ENCODE results near the gene SYT9. TPM values are rescaled to one million over a fixed set of nuclear protein-coding genes. Genes with fewer than 3 reads are reported as not detected.

SYT9 gene
- total RNA-seq, 1 donor from 2014 or later, result 0.08 TPM

DNA sequence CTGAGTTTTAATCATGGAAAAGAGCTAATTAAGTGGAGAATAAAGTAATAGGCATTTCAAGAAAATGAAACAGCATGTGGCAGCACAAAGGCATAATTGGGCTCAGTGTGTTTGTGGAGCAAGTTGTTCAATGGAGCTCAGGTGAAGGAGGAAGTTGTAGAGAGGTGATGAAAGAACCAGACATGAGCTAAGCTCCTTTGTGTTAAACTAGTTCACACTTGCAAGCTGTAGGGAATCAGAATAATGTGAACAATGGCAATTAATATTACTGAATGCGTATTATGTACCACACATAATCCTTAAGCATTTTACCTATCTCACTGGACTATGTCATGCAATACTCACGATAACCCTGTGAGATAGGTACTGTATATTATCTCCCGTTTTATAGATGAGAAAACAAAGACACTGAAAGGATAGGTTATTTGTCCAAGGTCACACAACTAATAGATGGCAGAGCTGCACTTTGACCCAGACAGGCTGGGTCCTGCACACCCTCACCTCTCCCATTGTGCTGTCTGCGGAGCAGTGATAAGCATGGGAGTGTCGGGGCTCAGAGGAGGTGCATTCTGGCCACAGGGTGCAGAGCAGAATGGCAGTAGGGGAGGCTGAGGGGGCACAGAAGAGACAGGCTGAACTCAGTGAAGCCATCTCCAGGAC lies 242.5 kb downstream of the SYT9 start:
- Histone ChIP-seq H3K4me3 (no peak overlapping the region), H3K9me3 (replicated peaks) (no peaks in the 10 kb centered on the region), H3K27me3 (ENCODE audit: low read depth) (no peaks in the 10 kb centered on the region), H3K27ac (replicated peaks) (no peak overlapping the region), H3K4me1 (peaks cover 30% of the 10 kb centered on the region), H3K36me3 (no peaks in the 10 kb centered on the region)
- no peak for DNase-seq
- intact Hi-C loops (cut with micrococcal nuclease), result no loop called here
- TF ChIP-seq, protein P1, sequence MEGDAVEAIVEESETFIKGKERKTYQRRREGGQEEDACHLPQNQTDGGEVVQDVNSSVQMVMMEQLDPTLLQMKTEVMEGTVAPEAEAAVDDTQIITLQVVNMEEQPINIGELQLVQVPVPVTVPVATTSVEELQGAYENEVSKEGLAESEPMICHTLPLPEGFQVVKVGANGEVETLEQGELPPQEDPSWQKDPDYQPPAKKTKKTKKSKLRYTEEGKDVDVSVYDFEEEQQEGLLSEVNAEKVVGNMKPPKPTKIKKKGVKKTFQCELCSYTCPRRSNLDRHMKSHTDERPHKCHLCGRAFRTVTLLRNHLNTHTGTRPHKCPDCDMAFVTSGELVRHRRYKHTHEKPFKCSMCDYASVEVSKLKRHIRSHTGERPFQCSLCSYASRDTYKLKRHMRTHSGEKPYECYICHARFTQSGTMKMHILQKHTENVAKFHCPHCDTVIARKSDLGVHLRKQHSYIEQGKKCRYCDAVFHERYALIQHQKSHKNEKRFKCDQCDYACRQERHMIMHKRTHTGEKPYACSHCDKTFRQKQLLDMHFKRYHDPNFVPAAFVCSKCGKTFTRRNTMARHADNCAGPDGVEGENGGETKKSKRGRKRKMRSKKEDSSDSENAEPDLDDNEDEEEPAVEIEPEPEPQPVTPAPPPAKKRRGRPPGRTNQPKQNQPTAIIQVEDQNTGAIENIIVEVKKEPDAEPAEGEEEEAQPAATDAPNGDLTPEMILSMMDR (IDR thresholded peaks at IDR 0.05; ENCODE audit: borderline replicate concordance), result no peak

DNA sequence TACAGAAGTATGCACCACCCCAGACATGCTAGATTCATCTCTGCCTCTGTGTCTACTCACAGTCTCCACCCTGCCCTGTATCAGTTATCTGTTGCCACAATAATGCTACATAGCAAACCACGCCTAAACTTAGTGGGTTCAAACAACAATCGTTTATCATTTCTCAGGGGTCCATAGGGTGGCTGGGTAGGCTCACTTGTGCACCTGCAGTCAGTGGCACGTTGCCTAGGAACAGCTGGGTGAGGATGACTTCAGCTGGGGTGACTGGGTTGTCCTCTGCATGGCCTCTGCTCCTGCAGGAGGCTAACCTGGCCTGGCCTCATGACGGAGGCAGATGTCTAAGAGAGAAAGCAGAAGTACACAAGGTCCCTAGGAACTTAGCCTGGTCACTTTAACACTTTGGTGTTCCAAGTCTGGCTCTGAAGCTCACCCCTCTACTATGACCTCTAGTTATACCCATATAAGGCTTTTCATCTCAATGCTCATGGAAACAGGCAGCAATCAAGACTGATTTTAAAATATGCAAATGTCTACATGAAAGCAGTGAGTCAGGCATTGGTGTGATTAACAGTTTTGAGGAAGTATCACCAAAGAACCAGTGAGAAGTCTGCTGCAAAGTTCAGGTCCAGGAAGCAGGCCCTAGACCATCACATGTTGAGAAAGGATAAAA lies 244.3 kb downstream of the SYT9 start:
- Histone ChIP-seq H3K27ac (replicated peaks) (no peak overlapping the region), H3K36me3 (no peaks in the 10 kb centered on the region), H3K27me3 (ENCODE audit: low read depth) (no peaks in the 10 kb centered on the region), H3K4me1 (peaks cover 23% of the 10 kb centered on the region), H3K9me3 (replicated peaks) (no peaks in the 10 kb centered on the region), H3K4me3 (no peak overlapping the region)
- intact Hi-C loops (cut with micrococcal nuclease), result no loop called here
- TF ChIP-seq, protein P1 (IDR thresholded peaks at IDR 0.05; ENCODE audit: borderline replicate concordance), result no peak
- DNase-seq, result no peak

DNA sequence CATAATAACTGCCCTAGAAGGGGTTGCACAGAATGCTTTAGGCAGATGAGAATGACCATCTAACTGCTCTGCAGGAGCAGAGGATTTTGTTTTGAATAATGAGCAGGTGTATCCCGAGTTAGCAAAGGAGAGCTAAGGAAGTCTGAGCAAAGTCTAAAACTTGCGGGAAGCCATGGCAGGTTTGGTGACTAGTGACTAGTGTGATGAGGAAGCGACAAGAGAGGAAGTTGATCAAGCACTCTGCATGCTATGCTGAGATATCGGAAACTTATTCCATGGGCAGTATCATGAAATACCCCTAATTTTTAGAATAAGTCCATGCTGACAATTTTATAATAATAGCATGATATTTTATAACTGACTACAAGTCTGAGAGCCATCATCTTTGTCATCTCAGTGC lies 246.5 kb downstream of the SYT9 start:
- DNase-seq, result no peak
- Histone ChIP-seq H3K9me3 (replicated peaks) (no peaks in the 10 kb centered on the region), H3K36me3 (no peaks in the 10 kb centered on the region), H3K4me3 (no peak overlapping the region), H3K4me1 (peaks cover 9% of the 10 kb centered on the region), H3K27me3 (ENCODE audit: low read depth) (no peaks in the 10 kb centered on the region), H3K27ac (replicated peaks) (no peak overlapping the region)
- intact Hi-C loops (cut with micrococcal nuclease), result no loop called here
- TF ChIP-seq, protein P1 (IDR thresholded peaks at IDR 0.05; ENCODE audit: borderline replicate concordance), result no peak

DNA sequence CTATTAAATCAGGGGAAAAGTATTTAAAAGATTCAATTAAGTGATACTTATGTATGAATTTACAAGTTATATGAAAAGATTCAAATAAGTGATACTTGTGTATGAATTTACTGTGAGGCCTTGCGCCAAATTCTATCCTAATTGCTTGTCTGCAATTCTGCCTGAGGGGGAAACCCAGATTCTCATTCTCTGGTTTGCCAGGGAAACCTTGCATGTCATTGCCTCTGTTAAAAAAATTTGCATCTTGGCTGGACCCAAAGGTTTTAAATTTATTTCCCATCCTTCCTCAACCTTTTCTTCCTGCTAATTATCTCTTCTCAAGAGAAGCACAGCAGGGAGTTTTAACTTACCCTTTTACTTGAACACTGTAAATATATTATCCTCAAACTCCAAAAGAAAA lies 247.4 kb downstream of the SYT9 start:
- H3K4me1 ChIP-seq, result no peaks in the 10 kb centered on the region
- H3K36me3 ChIP-seq, result peaks cover 6% of the 10 kb centered on the region
- intact Hi-C loops (cut with micrococcal nuclease), result no loop called here
- TF ChIP-seq, protein P1 (IDR thresholded peaks at IDR 0.05; ENCODE audit: borderline replicate concordance), result no peak
- H3K27me3 ChIP-seq (ENCODE audit: low read depth), result no peaks in the 10 kb centered on the region
- DNase-seq, result no peak
- no peak overlapping the region for H3K4me3 ChIP-seq
- no peaks in the 10 kb centered on the region for H3K9me3 ChIP-seq (replicated peaks)
- H3K27ac ChIP-seq (replicated peaks), result no peak overlapping the region

DNA sequence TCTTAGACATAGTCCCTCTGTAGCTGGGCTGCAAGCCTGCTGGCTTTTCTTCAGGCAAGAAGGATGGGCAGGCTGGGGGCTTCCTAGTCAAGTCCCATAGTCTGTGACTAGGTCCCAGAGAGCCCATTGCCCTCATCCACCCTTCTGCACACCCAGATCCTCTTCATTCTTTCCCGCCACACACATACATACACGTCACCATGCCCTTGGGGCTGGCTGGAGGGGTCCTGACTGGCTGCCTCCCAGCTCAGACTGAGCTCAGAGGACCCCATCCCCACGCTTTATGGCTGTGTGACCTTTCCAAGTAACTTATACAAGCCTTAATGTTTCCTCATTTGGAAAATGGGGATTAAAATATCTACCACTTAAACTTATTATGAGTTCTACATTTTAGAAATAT lies 248.5 kb downstream of the SYT9 start:
- intact Hi-C loops (cut with micrococcal nuclease), result no loop called here
- no peak for DNase-seq
- Histone ChIP-seq H3K27ac (replicated peaks) (no peak overlapping the region), H3K36me3 (peaks cover 9% of the 10 kb centered on the region), H3K9me3 (replicated peaks) (no peaks in the 10 kb centered on the region), H3K27me3 (ENCODE audit: low read depth) (no peaks in the 10 kb centered on the region), H3K4me1 (no peaks in the 10 kb centered on the region), H3K4me3 (no peak overlapping the region)
- TF ChIP-seq, protein P1 (IDR thresholded peaks at IDR 0.05; ENCODE audit: borderline replicate concordance), result no peak

All from left ventricle myocardium inferior (tissue), 1 donor.